ENCODE measurements around the gene PEMT.

DNA sequence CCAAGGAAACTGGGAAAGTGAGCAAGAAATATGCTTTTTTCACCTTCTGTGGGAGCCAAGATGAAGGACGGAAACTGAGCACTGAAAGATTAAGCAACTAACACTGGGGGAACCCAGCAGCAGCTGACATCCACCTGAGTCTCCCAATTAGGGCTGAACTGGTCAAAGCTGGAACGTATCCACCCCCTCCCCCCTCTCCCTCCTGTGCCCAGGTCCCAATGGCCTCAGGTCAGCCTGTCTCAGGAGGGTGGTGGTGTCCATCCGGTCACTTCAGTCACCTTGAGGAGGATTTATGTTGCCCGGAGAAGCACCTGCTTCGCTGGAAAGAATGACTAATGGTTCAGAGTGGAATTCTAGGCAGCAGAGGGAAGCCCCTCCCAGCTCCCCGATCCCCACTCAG is 10.0 kb downstream of the PEMT start:
- TF ChIP-seq CTCF (IDR thresholded peaks at IDR 0.05; ENCODE audit: low read length) (no peak), EZH2 (IDR thresholded peaks at IDR 0.05; ENCODE audit: borderline replicate concordance, low read length) (no peak)
